H1 (cell line): Measurements from ENCODE around the gene TCFL5. TPM values are rescaled to one million over a fixed set of nuclear protein-coding genes. Genes with fewer than 3 reads are reported as not detected.

Experiments
- KDM5A ChIP-seq: fragments of 200-600 bp; IDR thresholded peaks from 2 replicates; pipeline ENCODE4 v1.7.1; 2012; ENCODE audit warnings: mild to moderate bottlenecking, low read length, inconsistent platforms, mixed read lengths
- SIN3A ChIP-seq, 2 experiments: IDR thresholded peaks in 1 of 2; conservative IDR thresholded peaks in 1 of 2; 2 replicates each; pipeline ENCODE4 v1.6.1; 2011 to 2012; ENCODE audit warnings: low read length in 2 of 2, improper control_type of control experiment in 1 of 2, low read depth in 1 of 2, mild to moderate bottlenecking in 1 of 2
- polyA plus RNA-seq, 7 experiments: library from polyadenylated mRNA; depleted of rRNA in 3 of 7; stranded (reverse) in 5 of 7; unstranded in 2 of 7; fragments of >200 nt in 5 of 7; fragments of 200-250 nt in 2 of 7; gene quantifications; 1 replicate in 5 of 7; 2 replicates in 1 of 7; 4 replicates in 1 of 7; pipeline versions ENCODE4 v1.2.1 to v1.2.3, GENCODE V29; 2011 to 2013; ENCODE audit warnings: missing spikeins in 2 of 7, mixed read lengths in 2 of 7
- total RNA-seq: library from RNA; stranded (reverse); fragmentation: NEBNext Ultra II Directional; extraction: Animal tissue kit (Norgen Biotek cat#: 25700); gene quantifications from 2 replicates; pipeline ENCODE4 v1.2.1, GENCODE V29; 2021

Gene TCFL5
- total and polyA plus RNA-seq, 2 of the 8 experiments (the other 6 are each of a cell fraction or from before 2014, with no cell fraction given), result 6.2 to 15.0 TPM

DNA sequence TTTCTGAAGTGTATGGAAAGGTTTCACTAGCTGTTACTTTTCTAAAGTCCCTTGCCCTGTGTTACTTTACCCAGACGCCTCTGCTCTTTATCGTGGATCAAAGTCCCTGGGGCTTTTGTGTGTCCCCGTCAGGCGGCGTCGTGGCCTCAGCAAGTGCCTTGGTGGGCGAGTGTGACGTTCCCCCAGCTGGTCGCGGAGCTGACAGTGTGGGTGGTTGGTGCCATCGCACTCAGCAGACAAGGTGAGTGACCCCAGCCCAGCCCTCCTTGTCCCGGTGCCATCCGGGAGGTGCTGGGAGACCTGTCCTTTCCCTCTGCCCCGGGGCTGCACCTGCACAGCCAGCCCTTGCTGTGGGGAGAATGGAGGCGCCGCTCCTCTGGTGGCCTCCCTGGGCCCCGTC is 27.3 kb upstream of the TCFL5 start (continued):
- TF ChIP-seq SIN3A (conservative IDR thresholded peaks at IDR 0.05 in 1 of 2, IDR thresholded peaks at IDR 0.05 in 1 of 2; ENCODE audit: low read depth in 1 of 2, low read length in 2 of 2), result no peak
- no peak for TF ChIP-seq KDM5A
- TF ChIP-seq, all 59 proteins: peak for 0
